ENCODE data around the gene BIRC7. TPM values are rescaled to one million over a fixed set of nuclear protein-coding genes. Genes with fewer than 3 reads are reported as not detected.

Gene BIRC7
- total RNA-seq, 2 donors from 2014 or later = not detected

- ATAC-seq = no peak
- WGBS, 2 donors = 78 to 91% methylated on average over 13 to 14 of the region's 14 CpGs
- no peak for TF ChIP-seq CTCF (IDR thresholded peaks at IDR 0.05)
- Histone ChIP-seq H3K4me1 (peaks cover 1% of the 10 kb centered on the region), H3K9me3 (no peaks in the 10 kb centered on the region), H3K36me3 (replicated peaks in 1 of 2; ENCODE audit: insufficient read depth in 1 of 2, low read depth in 2 of 2) (peaks cover 15 to 20% of the 10 kb centered on the region in 2 donors), H3K27me3 (no peaks in the 10 kb centered on the region), H3K4me3 (no peak overlapping the region), H3K27ac (no peak overlapping the region)
- DNase-seq = no peak
- intact Hi-C loops (cut with DNase I) = no loop called here
Observed at GRCh38 chr20:63284083-63284440, 48.4 kb downstream of the BIRC7 start.

- no peak for ATAC-seq
Observed at GRCh38 chr20:63284544-63284949, 48.8 kb downstream of the BIRC7 start.

GRCh38 chr20:63284981-63285524, 49.3 kb downstream of the BIRC7 start:
- intact Hi-C loops (cut with DNase I) = no loop called here
- Histone ChIP-seq H3K27me3 (no peaks in the 10 kb centered on the region), H3K4me1 (peaks cover 3% of the 10 kb centered on the region), H3K9me3 (no peaks in the 10 kb centered on the region), H3K27ac (no peak overlapping the region), H3K36me3 (replicated peaks in 1 of 2; ENCODE audit: insufficient read depth in 1 of 2, low read depth in 2 of 2) (peaks cover 6 to 16% of the 10 kb centered on the region in 2 donors), H3K4me3 (no peak overlapping the region)
- no peak for TF ChIP-seq POLR2A (IDR thresholded peaks at IDR 0.05)
- 81 to 88% methylated on average over 7 to 13 of the region's 13 CpGs for WGBS, 2 donors
- DNase-seq = no peak
- ATAC-seq = no peak

More at GRCh38 chr20:63284544-63284949, 48.8 kb downstream of the BIRC7 start:
- DNase-seq = no peak
- intact Hi-C loops (cut with DNase I) = no loop called here
- TF ChIP-seq POLR2A (IDR thresholded peaks at IDR 0.05) = no peak
- no peak for TF ChIP-seq CTCF (IDR thresholded peaks at IDR 0.05)
- Histone ChIP-seq H3K27ac (no peak overlapping the region), H3K36me3 (replicated peaks in 1 of 2; ENCODE audit: insufficient read depth in 1 of 2, low read depth in 2 of 2) (peaks cover 11 to 16% of the 10 kb centered on the region in 2 donors), H3K4me3 (no peak overlapping the region), H3K9me3 (no peaks in the 10 kb centered on the region), H3K27me3 (no peaks in the 10 kb centered on the region), H3K4me1 (peaks cover 3% of the 10 kb centered on the region)
- 84 to 88% methylated on average over 16 to 21 of the region's 25 CpGs for WGBS, 2 donors

- no peak for ATAC-seq
- H3K27me3 ChIP-seq = no peaks in the 10 kb centered on the region
- H3K36me3 ChIP-seq (replicated peaks in 1 of 2; ENCODE audit: insufficient read depth in 1 of 2, low read depth in 2 of 2) = peaks cover 5 to 16% of the 10 kb centered on the region in 2 donors
- peaks cover 11% of the 10 kb centered on the region for H3K4me1 ChIP-seq
- H3K9me3 ChIP-seq = no peaks in the 10 kb centered on the region
- H3K4me3 ChIP-seq = no peak overlapping the region
- WGBS, 2 donors = 93% methylated on average over 29 to 44 of the region's 44 CpGs
- no peak for TF ChIP-seq CTCF (IDR thresholded peaks at IDR 0.05)
- no peak for TF ChIP-seq POLR2A (IDR thresholded peaks at IDR 0.05)
- intact Hi-C loops (cut with DNase I) = no loop called here
- no peak for DNase-seq
- no peak overlapping the region for H3K27ac ChIP-seq
Observed at GRCh38 chr20:63285636-63286615, 50.2 kb downstream of the BIRC7 start.
